ENCODE measurements around the gene WDR72.
"Not testable (repeated sequence)": the region's sequence is repeated elsewhere in the genome, so short reads cannot be mapped to it uniquely, and the experiment has no call there.

The WDR72 gene

DNA sequence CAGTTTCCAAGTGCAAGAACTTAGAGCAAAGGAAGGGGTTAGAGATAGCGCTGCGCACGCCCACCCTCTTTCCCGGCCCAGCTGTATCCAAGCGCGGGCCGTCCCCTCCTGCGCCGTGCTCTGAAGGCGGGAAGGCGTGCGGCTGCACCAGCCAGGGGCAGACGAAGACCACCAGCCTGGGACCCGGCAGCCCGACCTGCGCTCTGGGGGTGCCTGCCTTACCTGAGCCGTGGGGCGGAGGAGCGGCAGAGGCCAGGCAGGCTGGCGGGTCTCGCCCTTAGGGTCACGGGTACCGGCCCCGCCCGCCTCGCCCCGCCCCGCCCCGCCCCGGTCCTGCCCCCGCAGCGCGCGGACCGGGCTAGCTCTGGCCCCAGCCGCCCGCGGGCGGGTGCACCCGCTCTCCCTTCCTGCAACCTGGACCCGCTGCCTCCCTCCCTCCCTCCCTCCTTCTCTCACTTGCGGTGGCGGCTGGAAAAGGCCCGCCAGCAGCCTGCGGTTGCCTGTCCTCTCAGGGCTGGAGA lies at the start of gene WDR72:
WDR72 (minus strand) TSS at position 253 of the 521 bp plus-strand sequence. CDS start 26,514 bp downstream, outside the sequence.
- DNase-seq = no peak

- DNase-seq = no peak
Observed at GRCh38 chr15:53808058-53808706, 48.7 kb upstream of the WDR72 start.

DNA sequence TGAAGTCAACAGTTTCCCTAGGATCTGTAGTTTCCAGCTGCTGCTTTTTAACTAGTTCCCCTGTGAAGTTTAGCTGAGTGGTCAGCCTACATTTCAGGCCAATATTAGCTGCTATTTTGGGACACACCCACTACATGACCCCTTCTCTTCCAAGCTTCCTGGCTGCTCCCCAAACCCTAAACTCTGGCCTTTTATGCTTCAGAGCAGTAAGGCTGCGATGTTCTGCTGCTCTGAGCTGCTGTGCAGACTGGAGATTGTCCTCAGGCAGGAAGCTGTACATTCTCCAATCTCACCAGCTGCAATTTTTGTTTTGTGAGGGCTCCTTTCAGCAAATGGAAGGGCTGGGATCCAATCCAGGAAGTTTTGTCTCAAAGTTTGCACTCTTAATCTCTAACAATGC lies 48.0 kb upstream of the WDR72 start:
- DNase-seq = no peak

GRCh38 chr15:53802672-53803071 lies 43.2 kb upstream of the WDR72 start:
- no peak for DNase-seq

DNA sequence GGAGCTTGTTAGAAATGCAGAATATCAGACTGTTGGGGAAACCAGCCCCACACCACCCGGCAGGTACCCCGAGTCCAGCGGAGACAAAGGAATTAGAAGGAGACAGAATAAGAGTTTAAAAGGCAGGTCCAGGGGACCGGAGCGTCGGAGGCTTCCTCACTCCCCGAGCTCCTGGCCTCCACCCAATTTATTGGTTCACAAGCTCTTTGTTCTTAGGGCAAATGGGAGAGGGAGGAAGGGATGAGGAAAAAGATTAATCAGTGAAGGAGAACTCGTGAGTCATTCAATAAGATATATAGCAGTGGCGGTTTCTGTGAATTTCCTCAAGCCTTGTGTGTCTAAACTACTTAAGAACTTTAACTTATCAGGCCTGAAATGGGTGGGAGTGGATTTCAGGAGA lies 32.1 kb upstream of the WDR72 start:
- no peak for DNase-seq

DNA sequence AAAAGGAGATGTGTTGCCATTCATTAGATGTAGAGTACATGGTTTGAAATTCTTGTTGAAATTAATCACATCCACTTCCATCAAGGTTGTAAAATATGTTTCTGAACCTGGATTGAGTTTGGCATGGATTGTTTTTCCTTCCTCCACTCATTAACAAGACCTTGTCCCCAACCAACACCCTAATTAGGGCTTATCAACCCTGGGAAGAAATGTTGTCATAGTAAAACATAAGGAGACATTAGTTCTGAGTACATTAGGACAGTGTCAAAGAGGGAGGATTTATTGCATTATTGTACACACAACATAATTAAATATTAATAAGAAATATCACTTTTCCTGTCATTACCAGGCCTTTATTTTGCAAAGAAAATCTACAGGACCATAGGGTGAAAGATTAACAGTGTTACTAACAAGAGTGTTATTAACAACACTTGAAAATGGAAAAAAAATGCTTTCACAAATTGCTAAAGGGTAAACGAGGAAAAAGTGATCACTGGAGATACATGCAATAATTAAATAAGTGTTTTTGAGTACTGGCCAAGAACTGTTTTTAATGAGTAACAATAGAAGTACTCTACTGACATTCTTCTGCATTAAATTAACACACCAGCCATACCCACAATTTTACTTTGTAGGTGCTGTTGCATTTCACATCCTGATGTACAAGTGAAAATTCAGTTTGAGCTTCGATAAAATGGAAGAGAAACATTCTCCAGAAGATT lies 30.4 kb upstream of the WDR72 start:
- DNase-seq = no peak

GRCh38 chr15:53786401-53786800 lies 26.9 kb upstream of the WDR72 start:
- DNase-seq = no peak

- not testable (repeated sequence) for DNase-seq
Observed at GRCh38 chr15:53785241-53785640, 25.8 kb upstream of the WDR72 start.

GRCh38 chr15:53762916-53763315 lies 3.5 kb upstream of the WDR72 start:
- DNase-seq = no peak

DNA sequence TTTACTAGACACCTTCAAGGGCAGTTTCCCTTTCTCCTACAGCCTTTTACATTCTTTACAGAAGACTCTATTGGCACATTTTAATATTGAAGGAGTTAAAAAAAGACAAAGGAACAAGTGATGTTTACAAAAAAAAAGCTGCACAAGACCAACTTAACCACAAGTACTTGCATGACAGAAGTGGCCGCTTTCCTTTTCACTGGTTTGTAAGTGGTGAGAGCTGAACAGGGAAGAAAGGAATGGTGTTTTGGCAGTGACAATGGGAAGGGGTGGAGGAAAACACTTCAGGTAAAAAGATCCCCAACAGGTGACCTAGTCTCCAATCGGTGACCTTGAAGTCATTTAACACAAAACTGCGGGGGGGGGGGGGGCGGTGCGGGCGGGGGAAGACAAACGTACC lies 1.1 kb downstream of the WDR72 start:
- no peak for DNase-seq

GRCh38 chr15:53757906-53758305 lies 1.6 kb downstream of the WDR72 start:
- DNase-seq = no peak

DNA sequence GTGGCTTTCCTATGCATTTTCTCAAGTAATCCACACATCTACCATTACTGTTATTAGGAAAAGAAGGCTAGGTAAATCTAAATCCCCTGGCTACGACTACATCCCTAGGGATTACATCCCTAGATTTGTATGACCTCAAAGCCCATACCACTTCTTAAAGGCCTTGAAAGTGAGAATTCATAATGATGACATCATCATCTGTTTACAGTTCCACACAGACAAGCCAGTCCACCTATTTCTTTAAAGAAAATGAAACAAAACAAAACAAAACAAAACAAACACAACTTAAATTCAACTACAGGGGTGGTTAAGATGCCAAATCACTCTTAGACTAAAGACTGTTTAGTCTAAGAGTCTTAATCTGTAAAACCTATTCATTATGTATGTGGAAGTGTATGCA lies 5.7 kb downstream of the WDR72 start:
- DNase-seq = no peak

DNA sequence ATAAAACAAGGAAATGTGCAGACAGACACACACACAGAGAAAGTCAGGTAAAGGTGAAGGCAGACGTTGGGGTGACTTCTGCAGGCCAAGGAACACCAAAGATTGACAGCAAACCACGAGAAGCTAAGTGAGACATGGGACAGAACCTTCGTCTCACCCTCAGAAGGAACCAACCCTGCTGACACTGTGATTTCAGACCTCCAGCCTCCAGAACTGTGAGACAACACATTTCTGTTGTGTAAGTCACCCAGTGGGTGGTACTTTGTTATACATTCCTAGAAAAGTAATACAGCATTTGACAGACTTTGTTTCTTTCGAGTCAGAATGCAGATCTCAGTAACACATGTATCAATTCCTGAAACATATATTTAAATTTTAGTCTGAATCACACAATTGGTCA lies 7.1 kb downstream of the WDR72 start:
- DNase-seq = no peak

GRCh38 chr15:53747501-53748068 lies 11.9 kb downstream of the WDR72 start:
- DNase-seq = no peak

DNA sequence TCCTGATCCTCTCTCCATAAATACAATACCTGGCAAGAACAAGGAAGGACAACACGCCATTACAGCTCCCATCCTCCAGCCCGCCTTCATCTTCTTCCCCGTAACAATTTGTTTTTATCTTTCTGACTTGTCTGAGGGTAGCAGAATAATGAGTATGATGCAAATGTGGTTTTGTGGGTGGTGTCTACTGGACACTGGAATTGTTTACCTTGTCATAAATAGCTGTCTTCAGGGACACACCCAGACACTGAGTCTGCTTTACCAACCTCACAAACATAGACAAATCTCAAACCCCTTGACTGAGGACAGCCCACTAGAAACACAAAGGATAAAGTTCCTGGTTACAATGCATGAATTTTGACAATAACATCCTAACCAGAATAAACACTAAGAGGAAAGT lies 13.4 kb downstream of the WDR72 start:
- no peak for DNase-seq

DNA sequence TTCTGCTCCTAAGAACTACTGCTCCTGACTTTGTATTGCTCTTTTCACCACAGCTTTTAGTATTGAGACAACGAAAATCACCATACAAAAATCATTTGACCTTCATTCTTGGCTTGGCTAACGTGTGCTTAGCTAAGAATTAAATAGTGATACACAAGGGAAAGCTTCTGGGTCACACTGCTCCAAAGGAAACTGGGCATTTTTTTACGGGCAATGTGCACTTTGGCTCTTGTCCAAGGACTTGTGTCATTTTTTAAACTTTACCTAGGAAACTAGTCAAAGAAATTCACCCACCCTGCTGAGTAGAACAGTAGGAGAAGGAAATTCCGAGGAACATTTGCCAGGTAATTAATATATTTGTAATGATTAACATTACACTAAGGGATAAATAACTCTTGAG lies 19.8 kb downstream of the WDR72 start:
- DNase-seq = no peak

GRCh38 chr15:53739187-53739586 lies 20.3 kb downstream of the WDR72 start:
- DNase-seq = no peak

GRCh38 chr15:53721334-53722087 lies 38.0 kb downstream of the WDR72 start:
- DNase-seq = no peak

DNA sequence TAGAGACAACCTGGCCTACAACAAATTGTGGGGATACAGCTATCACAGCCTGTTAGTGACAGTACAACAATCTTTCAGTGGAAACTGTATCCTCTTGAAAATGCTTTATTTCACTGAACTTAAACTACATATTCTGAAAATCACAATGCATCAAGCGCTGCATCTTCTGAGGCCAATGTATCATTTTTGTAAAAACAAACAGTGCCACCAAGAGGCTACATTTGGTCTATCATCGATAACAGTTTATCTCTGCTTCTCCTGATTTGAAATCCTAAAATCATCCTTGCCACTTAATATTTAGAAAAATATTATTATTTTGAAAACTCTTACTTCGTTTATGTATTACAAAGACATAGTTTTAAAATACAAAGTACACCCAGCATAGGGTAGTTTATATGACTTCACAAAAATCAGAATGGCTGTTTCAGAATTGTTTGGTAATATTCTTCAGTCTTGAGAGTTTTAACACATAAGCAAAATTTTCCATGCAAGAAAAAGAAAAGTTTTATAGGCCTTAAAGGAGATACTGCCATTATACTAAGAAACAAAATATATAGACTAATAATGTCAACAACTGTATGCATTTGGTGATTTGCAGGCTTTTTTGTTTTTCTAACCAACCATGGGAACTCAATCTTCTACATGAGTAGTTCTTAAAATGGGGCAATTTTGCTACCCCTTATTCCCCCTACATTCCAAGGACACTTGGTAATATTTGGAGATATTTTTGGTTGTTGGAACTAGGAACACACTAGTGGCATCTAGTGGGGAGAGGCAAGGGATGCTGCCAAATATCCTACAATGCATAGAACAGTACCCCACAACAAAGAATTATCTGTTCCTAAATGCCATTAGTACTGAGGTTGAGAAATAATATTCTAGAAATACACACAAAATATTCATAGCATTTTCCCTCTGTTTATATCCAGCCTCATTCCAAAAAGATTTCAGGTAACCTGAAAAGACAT lies 42.3 kb downstream of the WDR72 start:
- DNase-seq = no peak

GRCh38 chr15:53713218-53713617 lies 46.2 kb downstream of the WDR72 start:
- no peak for DNase-seq

DNA sequence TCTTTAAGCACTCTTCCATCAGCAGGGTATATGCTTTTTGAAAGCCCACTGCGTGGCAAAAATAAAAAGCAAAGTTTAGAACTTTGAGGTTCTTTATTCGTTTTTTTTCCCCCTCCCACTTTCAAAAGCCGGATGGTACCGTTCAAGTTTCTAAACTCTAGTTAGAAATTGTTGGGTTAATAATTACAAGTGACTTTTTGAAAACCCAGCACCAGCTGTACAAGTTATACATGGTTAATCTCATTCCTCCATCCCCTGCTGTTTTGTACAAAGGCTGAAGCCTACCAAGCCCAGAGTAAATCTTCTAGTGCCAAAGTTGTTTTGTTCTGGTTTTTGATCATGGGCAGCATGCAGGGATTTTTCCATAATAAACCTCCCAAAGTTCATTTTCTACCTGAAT lies 48.6 kb downstream of the WDR72 start:
- DNase-seq = no peak

- no peak for DNase-seq
Observed at GRCh38 chr15:53709821-53710220, 49.6 kb downstream of the WDR72 start.
